Measurements from ENCODE around the gene RPRD1B. TPM values are rescaled to one million over a fixed set of nuclear protein-coding genes. Genes with fewer than 3 reads are reported as not detected.

RPRD1B gene
- total and polyA plus RNA-seq, 2 donors (not counting 3 experiments of a cell fraction or from before 2014, with no cell fraction given), result 13.0 to 29.3 TPM

DNA sequence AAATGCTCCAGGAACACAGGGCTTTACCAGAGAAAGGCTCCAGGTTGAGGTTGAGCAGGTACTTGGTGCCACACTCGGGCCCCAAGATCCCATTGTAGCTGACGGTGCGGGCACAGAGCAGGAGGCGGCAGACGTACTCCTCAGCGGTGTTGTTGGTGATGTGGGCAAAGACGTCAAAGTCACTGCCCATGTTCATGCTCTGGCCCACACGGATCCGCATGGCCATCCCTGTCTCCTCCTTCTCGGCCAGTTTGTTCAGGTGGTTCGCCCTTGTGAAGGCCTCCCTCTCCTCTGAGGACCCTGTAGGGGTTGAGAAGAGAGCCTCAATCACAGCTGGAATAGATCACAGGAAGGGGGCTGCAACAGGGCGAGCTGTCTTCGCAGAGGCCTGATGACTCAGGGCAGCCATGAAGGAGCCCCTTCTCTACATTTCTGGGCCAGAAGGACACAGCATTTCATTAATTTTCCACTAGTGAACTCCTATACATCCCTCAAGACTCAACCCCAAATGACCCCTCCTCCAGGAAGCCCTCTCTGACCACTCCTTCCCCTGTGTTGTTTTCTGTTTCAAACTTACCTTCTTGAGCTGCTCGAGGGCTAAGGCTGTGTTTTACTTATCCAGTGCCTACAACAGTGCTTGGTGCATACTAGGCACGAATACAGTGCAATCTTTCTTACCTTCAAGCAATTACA lies 104.7 kb downstream of the RPRD1B start:
- H3K36me3 ChIP-seq (ENCODE audit: control insufficient read depth in 2 of 2, extremely low read depth in 1 of 2, insufficient read depth in 2 of 2, low read length in 2 of 2), result peaks cover 22 to 65% of the 10 kb centered on the region in 2 experiments
- no TSS peak for BruUV-seq (replicated peaks)
- dilution Hi-C loops (cut with MboI; ENCODE audit: extremely low pct_ligation_motif_present, low sequenced_read_pairs), result no loop called here

GRCh38 chr20:38139156-38139912 lies 105.8 kb downstream of the RPRD1B start:
- Histone ChIP-seq H2AFZ (ENCODE audit: low read depth, low read length) (no peak overlapping the region), H3K9me3 (replicated peaks; ENCODE audit: control insufficient read depth, insufficient read depth, low read length) (no peaks in the 10 kb centered on the region), H3K79me2 (ENCODE audit: control insufficient read depth, insufficient read depth, low read length) (peaks cover 4% of the 10 kb centered on the region), H3K4me2 (ENCODE audit: insufficient read depth, low read length) (no peak overlapping the region), H3K27me3 (ENCODE audit: control insufficient read depth in 2 of 2, insufficient read depth in 2 of 2, low read length in 2 of 2) (no peaks in the 10 kb centered on the region), H3K4me3 (replicated peaks in 1 of 3; ENCODE audit: insufficient read depth in 1 of 3, low read depth in 1 of 3, low read length in 3 of 3) (no peak overlapping the region), H3K9me1 (replicated peaks; ENCODE audit: control insufficient read depth, extremely low read depth, insufficient read depth, low read length) (no peaks in the 10 kb centered on the region), H3K36me3 (ENCODE audit: control insufficient read depth in 2 of 2, extremely low read depth in 1 of 2, insufficient read depth in 2 of 2, low read length in 2 of 2) (peaks cover 20 to 73% of the 10 kb centered on the region in 2 experiments), H3K4me1 (ENCODE audit: control insufficient read depth, extremely low read depth, insufficient read depth, low read length) (peaks cover 82% of the 10 kb centered on the region), H3K27ac (ENCODE audit: insufficient read depth, low read depth, low read length) (peak overlapping the region; percentile 68), H3K9ac (replicated peaks; ENCODE audit: extremely low read depth, insufficient read depth, low read length) (no peak overlapping the region), H4K20me1 (replicated peaks; ENCODE audit: control insufficient read depth, extremely low read depth, insufficient read depth, low read length) (no peaks in the 10 kb centered on the region)
- FAIRE-seq (no peak), DNase-seq (ENCODE audit: low read depth, low spot score) (no peak)
- TF ChIP-seq EZH2 (IDR thresholded peaks at IDR 0.05; ENCODE audit: borderline replicate concordance, low read depth, low read length, severe bottlenecking) (no peak), JUN (IDR thresholded peaks at IDR 0.05; ENCODE audit: borderline replicate concordance, insufficient read depth, insufficient read length, low read depth) (no peak), MYC (IDR thresholded peaks at IDR 0.05; ENCODE audit: low read depth, low read length) (no peak), GATA2 (IDR thresholded peaks at IDR 0.05; ENCODE audit: insufficient read depth, insufficient read length, low read depth, low read length) (peak; percentile 46)
- no TSS peak for BruUV-seq (replicated peaks)
- intact Hi-C loops (cut with micrococcal nuclease) (no loop called here), dilution Hi-C loops (cut with MboI; ENCODE audit: extremely low pct_ligation_motif_present, low sequenced_read_pairs) (no loop called here)
- ChIA-PET CTCF (interaction anchor here (1.0 to 3.5 kb wide), 6 partner anchors 11 to 82 kb away, joined by 3 to 25 read pairs (median 7); no protein-coding TSS in a partner anchor), POLR2A (interaction anchor here (1.9 kb wide), 1 partner anchor 66 kb away, joined by 6 read pairs; no protein-coding TSS in a partner anchor)

More for the DNA sequence above, 104.7 kb downstream of the RPRD1B start:
- Histone ChIP-seq H3K4me2 (ENCODE audit: insufficient read depth, low read length) (no peak overlapping the region), H3K9ac (replicated peaks; ENCODE audit: extremely low read depth, insufficient read depth, low read length) (no peak overlapping the region), H2AFZ (ENCODE audit: low read depth, low read length) (no peak overlapping the region), H3K4me3 (replicated peaks in 1 of 3; ENCODE audit: insufficient read depth in 1 of 3, low read depth in 1 of 3, low read length in 3 of 3) (no peak overlapping the region), H3K27ac (ENCODE audit: insufficient read depth, low read depth, low read length) (no peak overlapping the region), H3K4me1 (ENCODE audit: control insufficient read depth, extremely low read depth, insufficient read depth, low read length) (peaks cover 81% of the 10 kb centered on the region), H3K27me3 (ENCODE audit: control insufficient read depth in 2 of 2, insufficient read depth in 2 of 2, low read length in 2 of 2) (no peaks in the 10 kb centered on the region), H4K20me1 (replicated peaks; ENCODE audit: control insufficient read depth, extremely low read depth, insufficient read depth, low read length) (no peaks in the 10 kb centered on the region), H3K9me3 (replicated peaks; ENCODE audit: control insufficient read depth, insufficient read depth, low read length) (no peaks in the 10 kb centered on the region), H3K79me2 (ENCODE audit: control insufficient read depth, insufficient read depth, low read length) (peaks cover 4% of the 10 kb centered on the region), H3K9me1 (replicated peaks; ENCODE audit: control insufficient read depth, extremely low read depth, insufficient read depth, low read length) (no peaks in the 10 kb centered on the region)
- no peak for FAIRE-seq
- no peak for TF ChIP-seq GATA2 (IDR thresholded peaks at IDR 0.05; ENCODE audit: insufficient read depth, insufficient read length, low read depth, low read length)
- peak; percentile 74 for TF ChIP-seq POLR2A (IDR thresholded peaks at IDR 0.05; ENCODE audit: low read depth, low read length)
- DNase-seq (ENCODE audit: low read depth, low spot score), result no peak
- ChIA-PET CTCF (interaction anchor here (2.7 to 3.5 kb wide), 2 partner anchors 65 to 80 kb away, joined by 9 to 25 read pairs; no protein-coding TSS in a partner anchor), POLR2A (no interaction called here)
- intact Hi-C loops (cut with micrococcal nuclease), result no loop called here
